Stimulated activated CD8-positive, alpha-beta memory T cell treated with anti-CD3 and anti-CD28 coated beads, Interleukin-7, amount 100 ng/mL, for 1 hour (primary cell): ENCODE data around the gene IFI27L2.

Experiments
- DNase-seq, 2 donors: peaks; one replicate each; pipeline ENCODE4 v3.0.0-alpha.2; 2020; ENCODE audit warnings: low read depth in 2 of 2

Gene IFI27L2

GRCh38 chr14:94100847-94101246 is 28.6 kb downstream of the IFI27L2 start:
- DNase-seq, result no peak

DNA sequence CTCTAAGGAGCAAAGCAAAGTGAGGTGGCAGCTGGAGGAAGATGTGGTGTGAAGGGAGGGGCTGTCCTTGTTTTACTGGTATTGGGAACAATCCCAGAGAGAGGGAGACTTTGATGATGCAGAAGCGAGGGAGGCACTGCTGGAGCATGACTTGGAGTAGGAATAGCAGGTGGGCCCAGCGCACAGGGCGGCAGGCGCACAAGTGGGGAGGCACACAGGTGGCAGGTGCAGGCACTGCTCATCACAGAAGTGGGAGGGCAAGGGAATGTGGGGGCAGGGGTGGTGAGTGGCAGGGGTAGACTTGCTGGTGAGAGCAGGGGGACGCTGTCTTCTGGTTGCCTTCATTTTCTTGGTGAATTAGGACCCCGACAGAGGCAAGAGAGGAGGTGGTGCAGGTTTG is 30.4 kb downstream of the IFI27L2 start:
- no peak for DNase-seq

DNA sequence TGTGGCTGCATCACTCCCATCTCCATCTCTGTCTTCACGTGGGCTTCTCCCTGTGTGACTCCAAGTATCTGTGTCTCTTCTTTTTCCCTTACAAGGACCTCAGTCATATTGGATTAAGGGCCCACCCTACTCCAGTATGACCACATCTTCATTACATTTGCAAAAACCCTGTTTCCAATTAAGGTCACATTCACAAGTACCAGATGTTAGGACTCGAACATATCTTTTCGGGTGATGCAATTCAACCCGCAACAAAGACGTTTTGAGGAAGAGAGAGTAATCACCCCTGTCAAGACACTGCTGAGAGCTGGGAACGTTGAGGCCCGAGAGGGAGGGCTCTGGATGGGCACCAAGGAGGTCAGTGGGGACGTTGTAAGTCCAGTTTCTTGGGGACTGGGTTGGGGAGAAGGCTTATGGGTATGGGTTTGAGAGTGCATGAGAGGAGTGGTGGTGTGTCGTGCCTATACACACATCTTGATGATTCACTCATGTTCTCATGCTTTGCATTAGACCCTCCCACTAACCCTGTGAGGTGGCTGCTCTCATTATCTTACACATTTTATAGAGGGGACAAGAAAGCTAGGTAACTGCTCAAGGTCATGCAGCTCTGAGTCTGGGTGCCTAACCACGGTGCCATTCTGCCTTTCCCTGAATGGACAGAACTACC is 30.9 kb downstream of the IFI27L2 start:
- no peak for DNase-seq

GRCh38 chr14:94097091-94097490 is 32.3 kb downstream of the IFI27L2 start:
- no peak for DNase-seq

- no peak for DNase-seq
These were observed 36.0 kb downstream of the IFI27L2 start for GRCh38 chr14:94093418-94093817.

DNA sequence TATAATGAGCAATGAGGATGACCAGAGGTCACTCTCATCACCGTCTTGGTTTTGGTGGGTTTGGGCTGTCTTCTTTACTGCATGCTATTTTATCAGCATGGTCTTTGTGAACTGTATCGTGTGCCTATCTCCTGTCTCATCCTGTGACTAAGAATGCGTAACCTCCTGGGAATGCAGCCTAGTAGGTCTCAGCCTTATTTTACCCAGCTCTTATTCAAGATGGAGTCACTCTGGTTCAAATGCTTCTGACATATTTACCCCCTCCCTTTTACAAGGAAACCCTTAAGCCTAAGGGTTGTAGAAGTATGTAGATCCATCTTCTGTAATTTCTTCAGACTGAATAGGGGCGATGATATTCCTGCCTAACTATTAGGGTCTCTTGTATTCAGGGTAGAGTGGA is 39.9 kb downstream of the IFI27L2 start:
- no peak for DNase-seq

DNA sequence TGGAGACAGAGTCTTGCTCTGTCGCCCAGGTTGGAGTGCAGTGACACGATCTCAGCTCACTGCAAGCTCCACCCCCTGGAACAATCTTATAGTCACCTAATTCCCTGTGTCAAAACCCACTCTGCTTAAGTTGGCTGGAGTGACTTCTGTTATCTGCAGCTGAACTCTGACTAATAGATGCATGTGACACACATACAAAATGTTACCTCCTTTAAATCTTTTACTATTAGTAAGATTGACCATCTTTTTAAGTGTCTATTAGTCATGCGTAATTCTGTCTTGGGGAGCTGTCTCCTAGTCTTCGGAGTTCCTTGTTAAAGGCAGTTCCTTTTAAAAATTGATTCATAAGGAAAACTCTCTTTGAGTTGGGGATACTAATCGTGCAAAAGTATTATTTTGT is 40.9 kb downstream of the IFI27L2 start:
- DNase-seq, result no peak

- no peak for DNase-seq
These were observed 41.5 kb downstream of the IFI27L2 start for GRCh38 chr14:94087891-94088290.

DNA sequence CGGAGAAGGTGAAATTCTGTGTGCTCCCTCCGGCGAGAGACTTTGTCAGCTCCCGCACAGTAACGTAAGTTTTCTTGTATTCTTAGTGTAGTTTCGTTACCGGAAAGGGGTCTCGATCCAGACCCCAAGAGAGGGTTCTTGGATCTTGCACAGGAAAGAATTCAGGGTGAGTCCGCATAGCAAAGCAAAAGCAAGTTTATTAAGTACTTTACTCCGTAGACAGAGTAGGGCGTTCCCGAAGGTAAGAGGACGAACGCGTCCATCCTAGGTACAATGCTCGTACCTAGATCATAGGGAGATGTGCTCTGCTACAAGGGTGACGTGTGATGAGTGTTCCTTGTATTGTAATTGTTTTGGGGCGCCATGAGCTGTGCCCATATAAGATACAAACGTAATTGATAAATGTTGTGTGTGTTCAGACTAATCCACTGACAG is 48.0 kb downstream of the IFI27L2 start:
- DNase-seq, result no peak

GRCh38 chr14:94080621-94081385 is 48.6 kb downstream of the IFI27L2 start, which contains the start of the genes DDX24 and IFI27L1:
DDX24 (minus strand) TSS chr14:94081202; CDS start chr14:94079742, 1,460 bp downstream.
IFI27L1 (plus strand) TSS chr14:94081310; CDS start chr14:94096938, 15,628 bp downstream.
- peak; percentile 90 to 94 for DNase-seq

DNA sequence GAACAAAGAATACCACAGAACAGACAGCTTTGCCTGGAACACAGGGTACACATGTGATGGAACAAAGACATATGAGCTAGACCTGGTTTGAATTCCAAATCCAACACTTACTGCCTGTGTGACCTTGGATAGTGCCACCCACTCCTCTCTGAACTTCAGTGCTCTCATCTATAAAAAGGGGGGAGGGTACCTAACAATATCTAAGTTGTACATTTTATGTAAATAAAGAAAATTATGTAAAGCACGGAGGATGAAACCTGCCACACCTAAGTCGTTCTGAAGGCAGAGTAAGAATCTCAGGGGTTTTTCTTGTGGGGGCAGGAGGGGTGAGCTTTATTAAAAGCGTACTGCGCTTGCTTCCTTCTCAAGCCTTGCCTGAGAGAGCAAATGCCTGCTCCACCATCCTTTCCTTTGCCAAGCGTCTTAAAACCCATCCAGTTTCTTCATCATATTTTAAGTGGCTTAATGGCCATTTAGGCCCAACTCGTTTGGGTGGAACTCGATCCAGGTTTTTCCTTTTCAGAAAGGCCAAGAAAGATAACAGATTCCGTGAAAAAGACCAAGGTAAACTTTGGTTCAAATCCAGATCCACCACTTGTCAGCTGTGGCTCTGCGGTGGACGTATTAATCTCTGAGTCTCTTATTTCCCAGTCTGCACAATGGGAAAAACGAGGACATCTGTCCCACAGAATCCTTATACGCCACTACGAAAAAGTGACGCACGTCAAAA is 49.3 kb downstream of the IFI27L2 start:
- DNase-seq, result no peak

GRCh38 chr14:94077823-94078222 is 51.6 kb downstream of the IFI27L2 start:
- no peak for DNase-seq
